ENCODE data around the gene ZNF469. TPM values are rescaled to one million over a fixed set of nuclear protein-coding genes. Genes with fewer than 3 reads are reported as not detected.
A peak's percentile ranks its signal among the peaks of the same experiment; 100 is the strongest.

ZNF469 gene
- total RNA-seq, 2 experiments from 2014 or later = 0.15 to 0.17 TPM

- Mint-ChIP-seq H3K4me3 (no peak overlapping the region), H3K9me3 (no peaks in the 10 kb centered on the region), H3K4me1 (ENCODE audit: low read depth) (peaks cover 3% of the 10 kb centered on the region), H3K27me3 (ENCODE audit: low read depth) (peaks cover 2% of the 10 kb centered on the region), H3K27ac (no peak overlapping the region), H3K36me3 (ENCODE audit: low read depth) (no peaks in the 10 kb centered on the region)
- no peak for DNase-seq
- CTCF ChIA-PET = no interaction called here
- intact Hi-C loops (cut with micrococcal nuclease) = no loop called here
Observed at GRCh38 chr16:88343271-88343791, 39.4 kb upstream of the ZNF469 start.

GRCh38 chr16:88344411-88345030 is 38.2 kb upstream of the ZNF469 start:
- Mint-ChIP-seq H3K4me1 (ENCODE audit: low read depth) (peaks cover 4% of the 10 kb centered on the region), H3K36me3 (ENCODE audit: low read depth) (no peaks in the 10 kb centered on the region), H3K9me3 (no peaks in the 10 kb centered on the region), H3K4me3 (no peak overlapping the region), H3K27ac (no peak overlapping the region), H3K27me3 (ENCODE audit: low read depth) (peaks cover 2% of the 10 kb centered on the region)
- CTCF ChIA-PET = no interaction called here
- intact Hi-C loops (cut with micrococcal nuclease) = no loop called here
- no peak for DNase-seq

GRCh38 chr16:88345031-88345720 is 37.6 kb upstream of the ZNF469 start:
- Mint-ChIP-seq H3K27me3 (ENCODE audit: low read depth) (peaks cover 2% of the 10 kb centered on the region), H3K4me1 (ENCODE audit: low read depth) (peaks cover 5% of the 10 kb centered on the region), H3K36me3 (ENCODE audit: low read depth) (no peaks in the 10 kb centered on the region), H3K9me3 (no peaks in the 10 kb centered on the region), H3K4me3 (no peak overlapping the region), H3K27ac (no peak overlapping the region)
- CTCF ChIA-PET = no interaction called here
- no peak for DNase-seq
- intact Hi-C loops (cut with micrococcal nuclease) = no loop called here

- H3K27me3 Mint-ChIP-seq (ENCODE audit: low read depth) = no peaks in the 10 kb centered on the region
- no peak overlapping the region for H3K4me3 Mint-ChIP-seq
- CTCF ChIA-PET = no interaction called here
- H3K9me3 Mint-ChIP-seq = no peaks in the 10 kb centered on the region
- no peaks in the 10 kb centered on the region for H3K36me3 Mint-ChIP-seq (ENCODE audit: low read depth)
- H3K27ac Mint-ChIP-seq = no peak overlapping the region
- no peak for DNase-seq
- peaks cover 5% of the 10 kb centered on the region for H3K4me1 Mint-ChIP-seq (ENCODE audit: low read depth)
- intact Hi-C loops (cut with micrococcal nuclease) = no loop called here
Observed at GRCh38 chr16:88345721-88346560, 36.8 kb upstream of the ZNF469 start.

GRCh38 chr16:88346680-88347505 is 35.9 kb upstream of the ZNF469 start:
- DNase-seq = no peak
- no peaks in the 10 kb centered on the region for H3K36me3 Mint-ChIP-seq (ENCODE audit: low read depth)
- peaks cover 5% of the 10 kb centered on the region for H3K4me1 Mint-ChIP-seq (ENCODE audit: low read depth)
- CTCF ChIA-PET = no interaction called here
- H3K9me3 Mint-ChIP-seq = no peaks in the 10 kb centered on the region
- H3K27me3 Mint-ChIP-seq (ENCODE audit: low read depth) = no peaks in the 10 kb centered on the region
- H3K4me3 Mint-ChIP-seq = no peak overlapping the region
- no peak overlapping the region for H3K27ac Mint-ChIP-seq
- intact Hi-C loops (cut with micrococcal nuclease) = no loop called here

- CTCF ChIA-PET = no interaction called here
- Mint-ChIP-seq H3K9me3 (no peaks in the 10 kb centered on the region), H3K4me3 (no peak overlapping the region), H3K4me1 (ENCODE audit: low read depth) (peaks cover 5% of the 10 kb centered on the region), H3K27me3 (ENCODE audit: low read depth) (no peaks in the 10 kb centered on the region), H3K36me3 (ENCODE audit: low read depth) (no peaks in the 10 kb centered on the region), H3K27ac (no peak overlapping the region)
- DNase-seq = peak; percentile 62
- intact Hi-C loops (cut with micrococcal nuclease) = no loop called here
Observed at GRCh38 chr16:88347656-88348376, 34.9 kb upstream of the ZNF469 start.

GRCh38 chr16:88348377-88349152 is 34.2 kb upstream of the ZNF469 start:
- Mint-ChIP-seq H3K27ac (no peak overlapping the region), H3K27me3 (ENCODE audit: low read depth) (no peaks in the 10 kb centered on the region), H3K36me3 (ENCODE audit: low read depth) (no peaks in the 10 kb centered on the region), H3K9me3 (no peaks in the 10 kb centered on the region), H3K4me1 (ENCODE audit: low read depth) (peaks cover 5% of the 10 kb centered on the region), H3K4me3 (no peak overlapping the region)
- no peak for DNase-seq
- intact Hi-C loops (cut with micrococcal nuclease) = no loop called here
- CTCF ChIA-PET = no interaction called here

GRCh38 chr16:88349153-88349902 is 33.4 kb upstream of the ZNF469 start:
- no peak overlapping the region for H3K4me3 Mint-ChIP-seq
- peaks cover 5% of the 10 kb centered on the region for H3K4me1 Mint-ChIP-seq (ENCODE audit: low read depth)
- no peak overlapping the region for H3K27ac Mint-ChIP-seq
- no peaks in the 10 kb centered on the region for H3K9me3 Mint-ChIP-seq
- CTCF ChIA-PET = no interaction called here
- intact Hi-C loops (cut with micrococcal nuclease) = no loop called here
- DNase-seq = no peak
- H3K27me3 Mint-ChIP-seq (ENCODE audit: low read depth) = no peaks in the 10 kb centered on the region
- H3K36me3 Mint-ChIP-seq (ENCODE audit: low read depth) = no peaks in the 10 kb centered on the region

- no peak overlapping the region for H3K27ac Mint-ChIP-seq
- H3K4me3 Mint-ChIP-seq = no peak overlapping the region
- intact Hi-C loops (cut with micrococcal nuclease) = no loop called here
- DNase-seq = no peak
- no peaks in the 10 kb centered on the region for H3K36me3 Mint-ChIP-seq (ENCODE audit: low read depth)
- peaks cover 5% of the 10 kb centered on the region for H3K4me1 Mint-ChIP-seq (ENCODE audit: low read depth)
- H3K9me3 Mint-ChIP-seq = no peaks in the 10 kb centered on the region
- CTCF ChIA-PET = no interaction called here
- H3K27me3 Mint-ChIP-seq (ENCODE audit: low read depth) = no peaks in the 10 kb centered on the region
Observed at GRCh38 chr16:88349903-88350900, 32.6 kb upstream of the ZNF469 start.

- Mint-ChIP-seq H3K9me3 (no peaks in the 10 kb centered on the region), H3K4me3 (no peak overlapping the region), H3K27ac (no peak overlapping the region), H3K4me1 (ENCODE audit: low read depth) (peaks cover 5% of the 10 kb centered on the region), H3K27me3 (ENCODE audit: low read depth) (no peaks in the 10 kb centered on the region), H3K36me3 (ENCODE audit: low read depth) (no peaks in the 10 kb centered on the region)
- CTCF ChIA-PET = no interaction called here
- DNase-seq = no peak
- intact Hi-C loops (cut with micrococcal nuclease) = no loop called here
Observed at GRCh38 chr16:88350922-88351321, 31.8 kb upstream of the ZNF469 start.
